Cardiac fibroblast (primary cell): ENCODE measurements around the gene MAGEA4.

Source experiments
- DNase-seq, 2 donors: peaks; one replicate each; pipeline versions ENCODE4 v3.0.0 to v3.0.0-alpha.2; 2010; ENCODE audit warnings: low read depth in 2 of 2
- H3K4me3 ChIP-seq, 2 donors: replicated peaks in 1 of 2; 1 replicate in 1 of 2; 2 replicates in 1 of 2; pipeline ENCODE4 v1.5.1; 2011; ENCODE audit warnings: low read depth in 2 of 2, low read length in 2 of 2, mild to moderate bottlenecking in 2 of 2, moderate library complexity in 1 of 2
- TF ChIP-seq, protein P1 (sequence below): IDR thresholded peaks from one replicate; pipeline ENCODE4 v1.5.1; 2011; ENCODE audit warnings: low read depth, mild to moderate bottlenecking, low read length, inconsistent platforms

Gene MAGEA4, protein sequence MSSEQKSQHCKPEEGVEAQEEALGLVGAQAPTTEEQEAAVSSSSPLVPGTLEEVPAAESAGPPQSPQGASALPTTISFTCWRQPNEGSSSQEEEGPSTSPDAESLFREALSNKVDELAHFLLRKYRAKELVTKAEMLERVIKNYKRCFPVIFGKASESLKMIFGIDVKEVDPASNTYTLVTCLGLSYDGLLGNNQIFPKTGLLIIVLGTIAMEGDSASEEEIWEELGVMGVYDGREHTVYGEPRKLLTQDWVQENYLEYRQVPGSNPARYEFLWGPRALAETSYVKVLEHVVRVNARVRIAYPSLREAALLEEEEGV

DNA sequence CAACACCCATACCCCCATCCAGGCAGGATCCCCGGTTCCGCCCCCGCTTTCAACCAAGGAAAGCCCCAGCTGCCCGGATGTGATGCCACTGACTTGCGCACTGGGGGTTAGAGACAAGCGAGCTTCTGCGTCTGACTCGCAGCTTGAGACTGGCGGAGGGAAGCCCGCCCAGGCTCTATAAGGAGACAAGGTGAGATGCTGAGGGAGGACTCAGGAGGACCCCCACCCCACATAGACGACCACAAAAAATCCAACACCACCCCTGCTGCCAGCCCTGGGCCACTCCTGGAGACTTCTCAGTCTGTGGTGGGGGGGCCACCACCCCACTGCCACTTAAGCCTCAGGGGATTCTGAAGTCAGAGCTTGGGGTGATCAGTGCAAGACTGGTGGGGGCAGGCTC lies at the start of gene MAGEA4:
Gene MAGEA4 (plus strand): TSS at position 110 of the 400 bp plus-strand sequence. CDS start 10,776 bp downstream, outside the sequence.
- DNase-seq, result no peak
- H3K4me3 ChIP-seq, result no peak within 1 kb of the TSS
- TF ChIP-seq, protein P1, sequence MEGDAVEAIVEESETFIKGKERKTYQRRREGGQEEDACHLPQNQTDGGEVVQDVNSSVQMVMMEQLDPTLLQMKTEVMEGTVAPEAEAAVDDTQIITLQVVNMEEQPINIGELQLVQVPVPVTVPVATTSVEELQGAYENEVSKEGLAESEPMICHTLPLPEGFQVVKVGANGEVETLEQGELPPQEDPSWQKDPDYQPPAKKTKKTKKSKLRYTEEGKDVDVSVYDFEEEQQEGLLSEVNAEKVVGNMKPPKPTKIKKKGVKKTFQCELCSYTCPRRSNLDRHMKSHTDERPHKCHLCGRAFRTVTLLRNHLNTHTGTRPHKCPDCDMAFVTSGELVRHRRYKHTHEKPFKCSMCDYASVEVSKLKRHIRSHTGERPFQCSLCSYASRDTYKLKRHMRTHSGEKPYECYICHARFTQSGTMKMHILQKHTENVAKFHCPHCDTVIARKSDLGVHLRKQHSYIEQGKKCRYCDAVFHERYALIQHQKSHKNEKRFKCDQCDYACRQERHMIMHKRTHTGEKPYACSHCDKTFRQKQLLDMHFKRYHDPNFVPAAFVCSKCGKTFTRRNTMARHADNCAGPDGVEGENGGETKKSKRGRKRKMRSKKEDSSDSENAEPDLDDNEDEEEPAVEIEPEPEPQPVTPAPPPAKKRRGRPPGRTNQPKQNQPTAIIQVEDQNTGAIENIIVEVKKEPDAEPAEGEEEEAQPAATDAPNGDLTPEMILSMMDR, result no peak

DNA sequence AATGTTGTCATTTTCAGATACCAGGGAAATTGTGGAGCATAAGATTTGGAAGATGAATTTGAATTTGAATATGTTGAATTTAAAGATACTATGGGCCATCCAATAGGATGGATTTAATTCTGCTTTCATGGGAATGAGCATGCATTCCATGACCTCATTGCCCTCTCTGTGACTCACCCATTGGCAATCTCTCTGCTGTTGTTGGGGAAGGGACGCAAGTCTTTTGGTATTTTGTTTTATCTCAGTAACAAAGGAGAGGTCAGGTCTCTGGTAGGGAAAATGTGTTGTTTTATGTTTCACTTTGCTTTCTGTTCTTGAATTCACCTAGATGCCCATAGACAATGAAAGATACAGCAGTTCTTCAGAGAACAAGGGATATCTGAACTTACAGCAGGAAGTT lies 42.1 kb upstream of the MAGEA4 start:
- peak; percentile 83 to 85 for DNase-seq
- H3K4me3 ChIP-seq, result no peak overlapping the region
- TF ChIP-seq, protein P1, result no peak

DNA sequence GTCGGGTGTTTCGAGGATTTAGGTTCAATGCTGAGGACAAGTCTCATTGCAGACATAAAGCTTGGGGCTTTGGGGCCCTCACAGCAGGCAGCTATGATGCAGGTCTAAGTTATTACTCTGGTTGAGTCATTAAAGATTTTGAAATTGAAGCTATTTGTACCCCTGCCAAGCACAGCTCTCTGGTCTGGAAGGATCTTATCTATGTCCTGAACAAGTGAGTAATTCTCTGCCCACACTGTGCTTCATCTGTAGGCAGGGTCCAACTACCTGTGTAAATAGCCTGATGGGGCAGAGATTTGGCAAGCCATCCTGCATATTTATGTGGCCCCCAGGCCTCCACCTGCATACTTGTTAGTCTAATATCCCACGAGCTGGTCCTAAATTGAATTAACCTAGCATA lies 41.4 kb upstream of the MAGEA4 start:
- DNase-seq, result peak; percentile 89 to 91
- TF ChIP-seq, protein P1, result no peak
- no peak overlapping the region for H3K4me3 ChIP-seq

- TF ChIP-seq, protein P1, result no peak
- DNase-seq, result peak in 1 of 2 donors; percentile 24
- H3K4me3 ChIP-seq, result no peak overlapping the region
Measured at GRCh38 chrX:151873096-151873495, 39.6 kb upstream of the MAGEA4 start.

DNA sequence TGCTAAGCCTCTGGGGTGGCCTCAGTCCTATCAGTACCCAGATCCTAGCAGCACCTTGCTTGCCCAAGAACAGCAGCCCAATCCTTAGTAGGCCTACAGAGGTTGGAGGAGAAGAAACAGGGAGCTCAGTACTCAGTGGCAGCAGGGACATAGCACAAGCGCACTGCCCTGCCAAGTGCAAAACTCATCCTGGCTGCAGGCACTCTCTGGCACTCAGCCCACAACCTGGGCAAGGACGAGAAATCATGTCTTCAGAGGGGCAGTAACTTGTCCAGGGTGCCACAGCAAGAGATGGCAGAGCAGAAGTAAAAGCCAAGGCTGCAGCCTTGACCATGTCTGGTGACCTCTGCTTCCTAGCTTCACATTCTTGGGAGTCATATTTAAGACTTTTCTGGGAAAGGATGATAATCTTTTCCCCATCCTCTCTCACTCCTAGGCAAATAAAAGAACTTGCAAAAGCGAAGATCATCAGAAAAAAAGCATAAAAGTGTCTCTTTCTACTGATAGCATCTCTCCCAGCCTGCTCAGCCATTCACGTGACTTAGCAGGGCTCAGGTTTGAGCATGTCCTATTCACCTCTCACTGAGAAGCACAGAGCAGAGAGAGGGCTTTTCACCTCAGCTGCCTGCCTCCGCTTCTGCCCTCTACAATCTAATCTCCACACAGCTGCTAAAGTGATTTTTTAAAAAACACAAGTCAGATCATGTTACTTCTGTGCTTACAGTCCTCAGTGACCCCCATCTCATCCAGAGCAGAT lies 37.2 kb upstream of the MAGEA4 start:
- peak in 1 of 2 donors; percentile 1 for DNase-seq
- TF ChIP-seq, protein P1, result no peak
- no peak overlapping the region for H3K4me3 ChIP-seq

- no peak for DNase-seq
- no peak overlapping the region for H3K4me3 ChIP-seq
- TF ChIP-seq, protein P1, result no peak
Measured at GRCh38 chrX:151878574-151878973, 34.1 kb upstream of the MAGEA4 start.
